GM18507 (cell line): ENCODE data around the gene DUSP23.
A peak's percentile ranks its signal among the peaks of the same experiment; 100 is the strongest.

ENCODE experiments used
- DNase-seq: peaks from one replicate; pipeline ENCODE4 v3.0.0; 2011; ENCODE audit warnings: low read depth; ENCODE audit not compliant: insufficient read length; ENCODE audit errors: extremely low spot score
- FAIRE-seq: peaks from 2 replicates; lab custom pipeline; 2011; peaks lifted over from hg19 to GRCh38; lab: Jason Lieb, UNC

The DUSP23 gene

DNA sequence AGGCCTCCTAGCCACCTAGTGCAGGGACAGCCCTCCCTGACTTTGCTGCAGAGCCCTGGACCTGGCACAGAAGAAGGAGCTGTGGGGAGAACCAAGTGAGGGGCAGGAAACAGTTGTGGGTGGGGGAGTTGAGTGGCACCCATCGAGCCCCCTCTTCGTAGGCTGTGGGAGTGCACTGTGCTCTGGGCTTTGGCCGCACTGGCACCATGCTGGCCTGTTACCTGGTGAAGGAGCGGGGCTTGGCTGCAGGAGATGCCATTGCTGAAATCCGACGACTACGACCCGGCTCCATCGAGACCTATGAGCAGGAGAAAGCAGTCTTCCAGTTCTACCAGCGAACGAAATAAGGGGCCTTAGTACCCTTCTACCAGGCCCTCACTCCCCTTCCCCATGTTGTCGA is 1.2 kb downstream of the DUSP23 start:
- DNase-seq (no peak), FAIRE-seq (no peak)

- no peak for FAIRE-seq
These were observed 3.0 kb downstream of the DUSP23 start for GRCh38 chr1:159783724-159784123.

DNA sequence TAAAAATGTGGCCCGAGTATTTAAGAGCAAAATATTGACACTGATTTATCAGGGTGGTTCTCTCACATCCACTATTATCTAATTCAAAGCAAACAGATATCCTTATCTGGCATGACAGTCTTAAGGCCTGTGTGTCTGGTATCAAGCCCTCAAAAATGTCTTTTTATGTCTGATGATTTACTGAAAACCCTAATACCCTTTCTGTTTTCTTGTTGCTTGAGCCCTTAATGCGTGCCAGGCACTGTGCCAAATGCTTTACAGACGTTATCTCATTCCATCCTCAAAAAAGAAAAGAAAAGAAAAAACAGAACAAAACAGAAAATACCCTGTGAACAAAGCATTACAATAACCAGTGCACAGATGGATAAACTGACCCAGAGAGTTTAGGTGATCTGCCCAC is 5.7 kb downstream of the DUSP23 start:
- FAIRE-seq (no peak), DNase-seq (no peak)

More at GRCh38 chr1:159783724-159784123, 3.0 kb downstream of the DUSP23 start:
- DNase-seq = no peak

DNA sequence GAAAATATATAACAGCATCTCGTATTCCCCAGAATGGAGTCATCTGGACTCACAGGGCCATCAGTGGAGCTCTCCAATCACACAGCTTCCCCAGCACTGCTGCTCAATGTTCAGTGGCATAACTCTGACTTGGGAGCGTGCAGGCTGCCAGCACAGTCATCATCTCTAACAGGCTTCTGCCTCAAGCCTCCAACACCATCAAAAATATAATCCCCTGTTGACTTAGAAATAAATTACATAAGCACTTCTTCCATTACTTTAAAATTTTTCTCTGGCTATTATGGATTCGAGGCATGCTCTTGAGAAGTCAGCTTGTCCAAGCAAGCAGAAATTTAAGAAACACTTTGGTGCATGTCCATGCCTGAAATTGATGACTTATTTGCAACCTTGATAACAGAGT is 6.2 kb downstream of the DUSP23 start:
- FAIRE-seq = no peak
- no peak for DNase-seq

DNA sequence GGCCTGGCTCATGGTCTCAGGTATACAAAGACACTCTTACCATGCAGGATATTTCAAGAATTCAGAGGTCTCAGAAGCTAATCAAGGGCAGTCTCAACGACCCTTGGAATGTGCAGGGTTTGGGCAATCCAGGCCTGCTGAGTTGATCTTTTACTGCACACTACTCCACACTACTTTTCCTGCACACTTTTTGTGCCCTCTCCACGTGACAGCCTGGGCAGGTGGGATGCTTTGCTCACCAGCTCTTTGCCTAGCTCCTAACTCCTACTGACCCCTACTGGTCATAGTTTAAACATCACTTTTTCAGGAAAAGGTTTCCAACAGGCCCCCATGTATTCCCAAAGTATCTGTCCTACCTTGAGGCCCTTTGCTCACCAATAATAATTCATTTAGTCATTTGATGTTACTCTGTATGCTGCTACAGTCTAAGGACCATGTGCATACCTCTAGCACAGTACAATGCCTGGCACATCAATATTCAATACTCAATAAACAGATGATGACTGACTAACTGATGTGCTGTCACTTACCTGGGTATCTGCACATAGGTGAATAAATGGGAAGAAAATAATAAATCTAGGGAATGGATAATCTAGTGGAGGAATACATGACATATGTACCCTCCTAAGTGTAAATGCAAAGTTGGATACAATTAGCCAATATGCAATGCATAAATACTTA is 9.6 kb downstream of the DUSP23 start:
- FAIRE-seq (no peak), DNase-seq (no peak)

- FAIRE-seq = no peak
These were observed 10.3 kb downstream of the DUSP23 start for GRCh38 chr1:159791031-159791430.

DNA sequence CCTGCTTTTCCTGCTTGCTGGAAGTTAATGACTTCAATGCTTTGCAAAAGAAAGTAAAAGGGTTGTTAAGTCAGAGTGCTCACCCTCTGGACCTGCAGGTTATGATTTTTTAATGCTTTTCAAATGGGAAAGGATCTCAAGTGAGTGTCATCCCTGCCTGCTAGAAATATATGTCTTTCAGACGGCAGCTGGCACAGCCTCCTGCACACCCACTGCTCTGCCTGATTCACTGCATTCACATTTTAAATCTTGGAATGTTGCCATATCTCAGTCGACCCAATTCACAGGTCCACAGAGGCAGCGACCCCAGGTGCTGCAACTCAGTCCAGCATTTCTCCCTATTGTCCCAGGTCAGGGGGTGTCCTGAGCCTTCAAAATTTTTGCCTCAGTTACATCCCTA is 10.7 kb downstream of the DUSP23 start:
- FAIRE-seq (no peak), DNase-seq (no peak)

More at GRCh38 chr1:159791031-159791430, 10.3 kb downstream of the DUSP23 start:
- no peak for DNase-seq

DNA sequence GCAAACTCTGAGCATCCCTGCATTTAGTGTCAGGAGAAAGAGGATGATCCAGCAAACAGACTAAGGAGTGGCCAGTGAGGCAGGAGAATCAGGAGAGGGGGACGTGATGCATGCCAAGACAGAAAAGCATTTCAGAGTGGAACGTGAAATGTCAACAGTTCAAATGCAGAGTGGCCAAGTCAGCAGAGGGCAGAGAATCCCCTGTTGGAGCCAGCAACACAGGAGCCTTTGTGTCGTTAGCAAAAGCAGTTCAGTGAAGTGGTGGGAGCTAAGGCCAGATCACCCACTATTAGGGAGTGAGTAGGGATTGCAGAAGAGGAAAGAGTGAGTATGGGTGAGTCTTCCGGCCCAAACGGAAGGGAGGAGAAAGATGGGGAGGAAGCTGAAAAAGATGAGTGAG is 14.8 kb downstream of the DUSP23 start:
- FAIRE-seq (no peak), DNase-seq (no peak)

GRCh38 chr1:159798893-159799292 is 18.1 kb downstream of the DUSP23 start:
- DNase-seq = no peak
- peak; percentile 82 for FAIRE-seq

DNA sequence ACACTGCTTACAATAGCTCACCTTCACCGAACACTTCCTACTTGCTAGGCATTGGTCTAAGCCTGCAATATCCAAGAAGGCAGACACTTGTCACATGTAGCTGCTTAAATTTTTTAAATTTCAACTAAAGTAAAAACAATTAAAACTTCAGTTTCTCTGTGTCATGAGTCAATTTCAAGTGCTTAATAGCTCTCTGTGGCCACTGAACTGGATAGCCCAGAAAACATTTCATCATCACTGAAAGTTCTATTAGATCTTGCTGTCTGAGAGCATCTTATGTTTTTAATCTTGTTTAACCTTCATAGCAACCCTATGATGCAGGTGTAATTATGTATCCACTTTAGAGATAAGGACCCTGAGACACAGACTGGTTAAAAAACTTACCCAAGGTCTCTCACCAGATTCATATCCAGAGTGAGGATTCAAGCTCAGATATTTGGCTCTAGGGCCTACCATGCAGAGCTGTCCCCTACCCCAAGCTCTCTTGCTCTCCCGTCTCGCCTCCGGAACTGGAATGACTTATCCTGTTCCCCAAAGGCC is 18.8 kb downstream of the DUSP23 start:
- FAIRE-seq (no peak), DNase-seq (no peak)

DNA sequence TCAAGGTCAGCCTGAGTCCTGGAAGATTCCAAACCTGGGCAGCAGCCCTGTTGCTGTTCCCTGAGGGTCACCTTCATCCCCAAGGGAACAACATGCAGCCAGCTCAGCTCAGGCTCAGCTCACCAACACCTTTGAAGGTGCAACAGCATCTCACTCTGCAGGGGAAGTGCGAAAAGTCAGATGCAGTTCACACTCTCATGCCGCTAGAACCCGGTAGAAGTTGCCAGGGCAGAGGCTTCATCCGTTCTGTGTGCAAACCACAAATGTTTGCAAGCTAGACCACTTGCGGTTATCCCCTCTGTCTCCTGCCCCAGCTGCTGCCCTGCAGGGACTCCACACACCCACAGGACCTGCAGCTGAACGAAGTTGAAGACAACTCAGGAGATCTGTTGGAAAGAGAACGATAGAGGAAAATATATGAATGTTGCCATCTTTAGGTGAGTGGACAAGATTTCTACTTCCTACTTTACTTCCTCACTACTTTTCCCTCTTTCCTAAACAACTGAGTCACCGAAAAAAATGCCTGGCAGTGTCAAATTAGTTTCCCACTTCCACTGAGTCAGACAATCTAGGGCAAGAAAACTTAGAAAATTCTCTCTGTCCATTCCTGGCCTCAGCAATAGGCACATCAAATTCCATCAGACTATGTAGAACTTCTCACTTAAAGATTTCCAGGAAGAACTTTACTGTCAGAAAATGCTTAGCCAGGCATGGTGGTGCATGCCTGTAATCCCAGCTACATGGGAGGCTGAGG is 19.6 kb downstream of the DUSP23 start:
- FAIRE-seq = peak; percentile 82
- peak; percentile 20 for DNase-seq

DNA sequence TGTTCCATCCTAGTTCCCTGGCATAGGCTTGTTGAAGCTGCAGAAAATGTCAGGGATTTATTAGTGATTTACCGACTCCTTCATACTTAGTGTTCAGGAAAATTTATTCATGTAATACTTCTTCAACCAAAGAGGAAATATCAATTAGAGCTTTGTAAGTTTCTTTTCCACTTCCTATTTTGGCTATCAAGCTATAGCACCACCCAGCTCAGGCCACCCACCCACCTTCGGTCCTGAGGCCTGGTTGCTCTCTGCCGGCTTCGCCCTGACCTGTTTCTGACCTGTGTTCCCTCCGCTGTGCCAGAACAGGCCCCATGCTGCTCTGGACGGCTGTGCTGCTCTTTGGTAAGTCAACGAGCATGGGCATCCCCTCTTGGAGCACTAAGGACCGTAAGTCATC is 21.3 kb downstream of the DUSP23 start, which contains the start of gene FCRL6:
FCRL6 (plus strand) TSS at position 250 of the 400 bp plus-strand sequence; CDS start at position 315, 65 bp downstream.
- FAIRE-seq = no peak
- no peak for DNase-seq

DNA sequence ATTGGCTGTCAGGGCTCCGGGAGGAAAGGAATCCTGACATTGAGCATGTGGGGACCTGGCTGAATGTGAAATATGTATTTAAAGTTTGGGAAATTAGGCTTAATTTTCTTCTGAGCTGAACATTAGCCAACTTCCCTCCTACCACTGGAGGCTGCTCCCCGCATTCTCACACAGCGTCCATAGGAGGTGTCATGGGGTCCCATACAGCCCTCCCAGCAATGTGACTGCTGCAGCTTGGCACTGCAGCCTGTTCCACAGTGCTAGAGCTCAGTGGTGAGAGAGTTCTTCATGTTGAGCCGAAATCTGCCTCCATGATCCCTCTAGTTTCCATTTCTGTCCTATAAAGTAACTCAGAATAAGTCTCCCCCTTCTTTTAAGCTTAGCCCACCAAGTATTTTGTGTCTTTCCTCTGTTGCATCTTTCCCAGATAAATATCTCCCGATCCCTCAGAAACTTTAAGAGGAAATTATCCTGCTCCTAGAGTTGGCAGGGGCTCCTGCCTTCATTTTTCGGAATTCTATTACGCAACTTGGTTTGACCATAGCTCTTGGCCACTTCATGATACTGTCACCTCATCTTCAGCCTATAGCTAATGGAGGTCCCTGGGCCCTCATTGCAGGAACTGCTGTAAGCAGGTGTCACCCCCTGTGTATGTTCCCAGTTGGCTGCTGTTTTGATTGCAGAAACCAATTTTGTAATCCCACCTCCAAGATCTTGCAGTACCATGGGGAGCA is 23.4 kb downstream of the DUSP23 start:
- no peak for FAIRE-seq
- DNase-seq = no peak

- no peak for DNase-seq
- FAIRE-seq = no peak
These were observed 24.2 kb downstream of the DUSP23 start for GRCh38 chr1:159804924-159805323.

DNA sequence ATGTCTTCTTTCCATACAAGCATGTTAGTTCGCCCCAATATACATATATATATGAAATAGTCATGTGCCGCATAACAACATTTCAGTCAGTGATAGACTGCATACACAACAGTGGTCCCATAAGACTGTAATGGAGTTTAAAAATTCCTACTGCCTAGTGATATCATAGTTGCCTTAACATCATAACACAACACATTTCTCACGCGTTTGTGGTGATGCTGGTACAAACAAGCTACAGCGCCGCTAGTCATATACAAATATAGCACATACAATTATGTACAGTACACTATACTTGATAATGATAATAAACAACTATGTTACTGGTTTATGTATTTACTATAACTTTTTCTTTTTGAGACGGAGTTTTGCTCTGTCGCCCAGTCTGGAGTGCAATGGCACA is 35.2 kb downstream of the DUSP23 start:
- FAIRE-seq = no peak
- DNase-seq = no peak

DNA sequence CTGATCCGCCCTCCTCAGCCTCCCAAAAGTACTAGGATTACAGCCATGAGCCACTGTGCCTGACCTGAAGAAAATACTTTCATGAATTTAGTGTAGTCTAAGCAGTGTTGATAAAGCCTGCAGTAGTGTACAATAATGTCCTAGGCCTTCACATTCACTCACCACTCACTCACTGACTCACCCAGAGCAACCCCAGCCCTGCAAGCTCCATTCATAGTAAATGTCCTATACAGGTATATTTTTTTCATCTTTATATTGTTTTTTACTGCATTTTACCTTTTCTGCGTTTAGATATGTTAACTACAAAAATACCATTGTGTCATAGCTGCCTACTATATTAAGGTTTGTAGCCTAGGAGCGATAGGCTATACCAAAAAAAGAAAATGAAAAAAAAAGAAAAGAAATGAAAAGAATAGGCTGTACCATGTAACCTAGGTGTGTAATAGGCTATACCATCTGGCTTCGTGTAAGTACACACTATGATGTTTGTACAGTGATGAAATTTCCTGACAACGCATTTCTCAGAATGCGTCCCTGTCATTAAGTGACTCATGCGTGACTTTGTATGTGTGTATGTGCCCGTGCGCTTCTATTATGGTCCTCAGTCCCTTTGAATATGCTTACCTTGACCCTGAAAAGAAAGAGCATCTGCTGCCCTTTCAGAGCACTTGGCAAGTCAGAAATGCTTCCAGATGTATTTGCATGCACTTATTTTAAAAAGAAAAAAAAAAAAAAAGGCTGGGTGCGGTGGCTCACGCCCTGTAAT is 36.7 kb downstream of the DUSP23 start:
- no peak for FAIRE-seq

DNA sequence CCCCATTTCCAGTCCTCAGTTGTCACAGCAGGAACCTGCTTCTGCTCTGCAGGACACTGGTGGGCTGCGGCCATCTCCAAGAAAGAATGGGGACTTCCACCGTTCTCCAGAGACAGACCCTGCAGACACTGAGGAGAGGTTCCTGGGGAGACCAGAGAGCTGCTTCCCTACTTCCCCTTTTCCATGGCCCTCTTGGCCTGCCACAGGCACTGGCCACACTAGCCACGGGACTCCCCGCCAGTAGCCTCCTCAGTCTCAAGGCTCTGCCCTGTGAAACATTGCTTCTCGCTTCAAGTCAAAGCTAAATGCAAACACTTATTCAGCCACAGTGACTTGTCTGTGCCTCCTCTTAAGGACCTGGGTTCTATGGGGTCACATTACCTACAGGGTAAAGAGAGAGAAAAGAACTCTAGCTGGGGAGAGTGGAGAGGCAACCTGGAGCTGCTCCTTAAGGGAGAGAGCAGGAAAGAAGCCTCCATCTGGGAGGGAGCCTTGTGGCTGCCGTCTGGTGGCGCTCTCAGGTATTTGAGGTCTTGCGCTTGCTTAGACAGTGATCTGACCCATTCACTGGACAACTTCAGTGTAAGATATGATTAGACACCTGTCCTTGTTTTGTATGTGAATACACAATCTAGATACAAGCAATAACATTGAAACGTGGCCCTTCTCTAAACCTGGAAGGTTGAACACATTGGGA is 40.6 kb downstream of the DUSP23 start:
- DNase-seq (peak; percentile 20), FAIRE-seq (peak; percentile 89)

More for the DNA sequence above, 36.7 kb downstream of the DUSP23 start:
- DNase-seq = no peak

DNA sequence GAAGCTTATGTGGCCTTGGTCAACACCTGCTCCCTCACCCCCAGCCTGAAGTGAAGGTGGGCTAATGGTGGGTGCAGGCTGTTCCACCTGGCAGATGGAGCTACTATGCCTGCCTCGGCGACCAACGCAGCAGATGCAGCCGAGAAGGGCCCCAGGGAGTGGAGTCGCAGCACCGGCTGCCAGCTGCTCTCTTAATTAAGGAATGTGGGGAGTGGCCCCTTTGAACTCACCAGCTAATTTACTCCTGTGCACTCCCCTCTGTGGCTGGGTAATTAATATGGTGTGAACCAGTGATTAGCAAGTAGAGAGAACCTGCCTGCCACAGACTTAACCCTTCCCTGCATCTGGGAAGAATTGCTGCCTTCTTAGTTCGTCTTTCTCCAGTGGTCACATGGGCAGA is 42.6 kb downstream of the DUSP23 start:
- DNase-seq (no peak), FAIRE-seq (no peak)

DNA sequence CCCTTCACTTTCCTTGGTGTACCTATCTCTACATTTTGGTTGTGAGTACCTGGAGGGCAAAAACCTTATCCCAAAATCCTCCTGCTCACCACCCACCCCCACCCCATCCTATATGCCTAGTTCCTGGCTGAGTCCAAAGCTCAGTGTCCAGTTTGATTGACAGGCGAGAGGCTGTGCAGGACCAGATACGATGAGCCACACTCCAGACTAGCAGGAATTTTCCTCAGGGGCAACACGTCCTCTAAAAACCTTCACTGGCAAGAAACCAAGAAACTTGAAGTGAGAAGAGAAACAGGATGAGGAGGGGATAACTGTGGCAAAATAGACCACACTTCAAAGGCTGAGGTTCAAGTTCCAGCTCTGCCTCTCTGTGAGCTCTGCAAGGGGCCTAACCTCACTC is 44.8 kb downstream of the DUSP23 start:
- FAIRE-seq = peak; percentile 9
- DNase-seq = no peak
